H1 (cell line): ENCODE measurements around the gene EPB41L2. TPM values are rescaled to one million over a fixed set of nuclear protein-coding genes. Genes with fewer than 3 reads are reported as not detected.

Experiments
- CTCF ChIA-PET: fragments of 300-600 bp; sonication (Branson Sonifier 250); formaldehyde crosslinking; loops from one replicate; lab custom pipeline; 2021; ENCODE audit not compliant: partially characterized antibody; lab: Charles Lee
- POLR2A ChIA-PET: fragments of 300-600 bp; sonication (Branson Sonifier 250); formaldehyde crosslinking; loops from one replicate; lab custom pipeline; 2021; ENCODE audit warnings: inconsistent platforms; ENCODE audit not compliant: partially characterized antibody; lab: Charles Lee
- DNase-seq, 2 experiments: peaks; one replicate each; pipeline versions ENCODE4 v3.0.0 to v3.0.0-alpha.2; 2010 to 2022; ENCODE audit warnings: low spot score in 2 of 2, low read depth in 1 of 2, mixed read lengths in 1 of 2
- FAIRE-seq: peaks from 2 replicates; lab custom pipeline; 2011; peaks lifted over from hg19 to GRCh38; lab: Jason Lieb, UNC
- H2AFZ ChIP-seq: 2 replicates; pipeline ENCODE4 v1.8.1; 2012; ENCODE audit warnings: low read length, inconsistent platforms
- H2AK5ac ChIP-seq: 2 replicates; pipeline ENCODE4 v1.6.1; 2013; ENCODE audit warnings: low read depth, low read length
- H2BK120ac ChIP-seq: replicated peaks from 2 replicates; pipeline ENCODE3; 2013; ENCODE audit warnings: low read depth, low read length, inconsistent platforms
- H2BK12ac ChIP-seq: 2 replicates; pipeline ENCODE4 v1.6.1; 2013; ENCODE audit warnings: low read depth, low read length
- H2BK15ac ChIP-seq: 2 replicates; pipeline ENCODE4 v1.6.1; 2013; ENCODE audit warnings: low read length
- H2BK20ac ChIP-seq: 2 replicates; pipeline ENCODE4 v1.6.1; 2013; ENCODE audit warnings: low read length
- H2BK5ac ChIP-seq: 2 replicates; pipeline ENCODE4 v1.6.1; 2013; ENCODE audit warnings: low read depth, low read length
- H3K14ac ChIP-seq: 2 replicates; pipeline ENCODE4 v1.6.1; 2013; ENCODE audit warnings: inconsistent platforms; ENCODE audit not compliant: insufficient read length
- H3K18ac ChIP-seq: 2 replicates; pipeline ENCODE4 v1.6.1; 2013; ENCODE audit warnings: low read length; ENCODE audit errors: extremely low read depth
- H3K23ac ChIP-seq: 2 replicates; pipeline ENCODE4 v1.6.1; 2013; ENCODE audit warnings: inconsistent platforms; ENCODE audit not compliant: insufficient read length
- H3K23me2 ChIP-seq: 2 replicates; pipeline ENCODE4 v1.6.1; 2013; ENCODE audit warnings: low read depth, low read length
- H3K27ac ChIP-seq: 2 replicates; pipeline ENCODE4 v1.6.1; 2011; ENCODE audit warnings: low read depth, low read length, inconsistent platforms
- H3K27me3 ChIP-seq, 4 experiments: replicated peaks in 1 of 4; 1 replicate in 1 of 4; 2 replicates in 3 of 4; pipeline versions ENCODE4 v1.6.1 to v1.8.1; 2011 to 2013; ENCODE audit warnings: low read length in 3 of 4, mild to moderate bottlenecking in 3 of 4, inconsistent platforms in 2 of 4, mixed read lengths in 2 of 4, moderate library complexity in 1 of 4; ENCODE audit not compliant: control insufficient read depth in 3 of 4, insufficient read depth in 3 of 4; ENCODE audit errors: extremely low read depth in 1 of 4
- H3K36me3 ChIP-seq, 4 experiments: 2 replicates each; pipeline versions ENCODE4 v1.6.1 to v1.8.1; 2011 to 2013; ENCODE audit warnings: mild to moderate bottlenecking in 4 of 4, low read length in 3 of 4, moderate library complexity in 2 of 4, control low read depth in 1 of 4, inconsistent platforms in 1 of 4; ENCODE audit not compliant: insufficient read depth in 4 of 4, control insufficient read depth in 2 of 4
- H3K4ac ChIP-seq: replicated peaks from 2 replicates; pipeline ENCODE3; 2013; ENCODE audit warnings: low read length, low read depth, mixed read lengths, inconsistent platforms; ENCODE audit not compliant: insufficient read length
- H3K4me1 ChIP-seq, 4 experiments: replicated peaks in 1 of 4; 1 replicate in 1 of 4; 2 replicates in 3 of 4; pipeline versions ENCODE4 v1.6.1 to v1.8.1; 2011 to 2013; ENCODE audit warnings: low read length in 3 of 4, inconsistent platforms in 2 of 4, mixed read lengths in 1 of 4; ENCODE audit not compliant: insufficient read depth in 4 of 4, control insufficient read depth in 3 of 4
- H3K4me2 ChIP-seq, 2 experiments: 2 replicates each; pipeline versions ENCODE4 v1.6.1 to v1.8.1; 2011 to 2013; ENCODE audit warnings: low read depth in 2 of 2, low read length in 2 of 2, control low read depth in 1 of 2, inconsistent platforms in 1 of 2, mild to moderate bottlenecking in 1 of 2; ENCODE audit not compliant: insufficient read depth in 1 of 2
- H3K4me3 ChIP-seq, 4 experiments: fragments of 200-600, 300-600 bp in 1 of 4; sonication (generic), shearing (Covaris generic), sonication (Bioruptor Twin) in 1 of 4; 2 replicates each; pipeline versions ENCODE4 v1.5.1 to v1.8.1; 2011 to 2016; ENCODE audit warnings: low read length in 4 of 4, low read depth in 3 of 4, control low read depth in 2 of 4, inconsistent platforms in 2 of 4, mild to moderate bottlenecking in 2 of 4, mixed read lengths in 1 of 4, moderate library complexity in 1 of 4; ENCODE audit not compliant: insufficient read depth in 2 of 4; ENCODE audit errors: extremely low read depth in 1 of 4
- H3K56ac ChIP-seq: replicated peaks from 2 replicates; pipeline ENCODE3; 2013; ENCODE audit warnings: low read depth, mild to moderate bottlenecking, mixed read lengths, low read length, inconsistent platforms; ENCODE audit not compliant: insufficient read length
- H3K79me1 ChIP-seq: 2 replicates; pipeline ENCODE4 v1.6.1; 2013; ENCODE audit warnings: low read depth, low read length, control low read depth
- H3K79me2 ChIP-seq, 2 experiments: 2 replicates each; pipeline versions ENCODE4 v1.6.1 to v1.8.1; 2012 to 2013; ENCODE audit warnings: low read length in 2 of 2, mild to moderate bottlenecking in 2 of 2, inconsistent platforms in 1 of 2; ENCODE audit not compliant: insufficient read depth in 2 of 2, control insufficient read depth in 1 of 2
- H3K9ac ChIP-seq, 4 experiments: replicated peaks in 1 of 4; 1 replicate in 1 of 4; 2 replicates in 3 of 4; pipeline versions ENCODE4 v1.6.1 to v1.8.1; 2011 to 2013; ENCODE audit warnings: low read depth in 3 of 4, low read length in 3 of 4, control low read depth in 2 of 4, mild to moderate bottlenecking in 2 of 4, moderate library complexity in 2 of 4, inconsistent platforms in 1 of 4; ENCODE audit errors: extremely low read depth in 1 of 4
- H3K9me3 ChIP-seq, 2 experiments: 2 replicates each; pipeline versions ENCODE4 v1.6.1 to v1.8.1; 2012 to 2013; ENCODE audit warnings: mild to moderate bottlenecking in 2 of 2, moderate library complexity in 2 of 2, control low read depth in 1 of 2, inconsistent platforms in 1 of 2, low read depth in 1 of 2, low read length in 1 of 2, mixed read lengths in 1 of 2; ENCODE audit not compliant: insufficient read depth in 2 of 2
- H4K20me1 ChIP-seq, 2 experiments: replicated peaks in 1 of 2; 2 replicates each; pipeline versions ENCODE3 to v1.8.1; 2011 to 2013; ENCODE audit warnings: inconsistent platforms in 2 of 2, low read length in 2 of 2, mild to moderate bottlenecking in 1 of 2; ENCODE audit not compliant: insufficient read depth in 2 of 2, control insufficient read depth in 1 of 2
- H4K5ac ChIP-seq: 2 replicates; pipeline ENCODE4 v1.6.1; 2013; ENCODE audit warnings: low read length, low read depth, mixed read lengths, inconsistent platforms; ENCODE audit not compliant: insufficient read length
- H4K8ac ChIP-seq: 2 replicates; pipeline ENCODE4 v1.8.0; 2013; ENCODE audit warnings: mild to moderate bottlenecking, moderate library complexity, low read length, inconsistent platforms; ENCODE audit not compliant: insufficient read depth; ENCODE audit errors: extremely low read depth
- H4K91ac ChIP-seq: replicated peaks from 2 replicates; pipeline ENCODE3; 2013; ENCODE audit warnings: low read length, mixed read lengths, inconsistent platforms; ENCODE audit not compliant: insufficient read length
- CHD1 ChIP-seq: IDR thresholded peaks from 2 replicates; pipeline ENCODE4 v1.6.1; 2012; ENCODE audit warnings: low read depth, low read length, improper control_type of control experiment
- CTCF ChIP-seq, 3 experiments: IDR thresholded peaks; 1 replicate in 2 of 3; 2 replicates in 1 of 3; pipeline versions ENCODE4 v1.5.1 to v1.6.1; 2011; ENCODE audit warnings: low read length in 3 of 3, mild to moderate bottlenecking in 3 of 3, inconsistent platforms in 2 of 3, low read depth in 1 of 3, moderate library complexity in 1 of 3; ENCODE audit not compliant: insufficient read depth in 1 of 3; ENCODE audit errors: control extremely low read depth in 1 of 3
- EGR1 ChIP-seq: IDR thresholded peaks from 2 replicates; pipeline ENCODE4 v1.6.1; 2011; ENCODE audit warnings: low read depth, low read length, borderline replicate concordance
- FOSL1 ChIP-seq: IDR thresholded peaks from 2 replicates; pipeline ENCODE4 v1.6.1; 2011; ENCODE audit warnings: mild to moderate bottlenecking, low read depth, low read length, moderate library complexity; ENCODE audit not compliant: insufficient read depth
- KDM5A ChIP-seq: fragments of 200-600 bp; IDR thresholded peaks from 2 replicates; pipeline ENCODE4 v1.7.1; 2012; ENCODE audit warnings: mild to moderate bottlenecking, low read length, inconsistent platforms, mixed read lengths
- MAFK ChIP-seq: IDR thresholded peaks from 2 replicates; pipeline ENCODE4 v1.6.1; 2012; ENCODE audit warnings: low read depth, mild to moderate bottlenecking, improper control_type of control experiment, low read length
- RNF2 ChIP-seq: fragments of 200-900, 300-1000 bp; sonication (generic); IDR thresholded peaks from 2 replicates; pipeline ENCODE4 v1.7.1; 2016; ENCODE audit warnings: borderline replicate concordance, low read depth, mild to moderate bottlenecking, antibody characterized with exemption, low read length; ENCODE audit not compliant: poor library complexity, severe bottlenecking; ENCODE audit errors: missing control alignments
- SP1 ChIP-seq: IDR thresholded peaks from 2 replicates; pipeline ENCODE4 v1.6.1; 2011; ENCODE audit warnings: low read depth, low read length
- SP4 ChIP-seq: IDR thresholded peaks from 2 replicates; pipeline ENCODE4 v1.6.1; 2012; ENCODE audit warnings: low read length, inconsistent platforms
- TAF7 ChIP-seq: optimal IDR thresholded peaks from 2 replicates; pipeline ENCODE3; 2011; ENCODE audit warnings: low read depth, mild to moderate bottlenecking, inconsistent platforms, low read length, moderate library complexity, borderline replicate concordance
- TBP ChIP-seq: IDR thresholded peaks from 2 replicates; pipeline ENCODE4 v1.6.1; 2011; ENCODE audit warnings: low read depth, low read length, improper control_type of control experiment
- WGBS, 2 experiments: shearing (Covaris generic) in 1 of 2; methylation state at CpG; one replicate each; pipeline versions ENCODE4 v1.1.6 to v1.1.7; 2013 to 2015; ENCODE audit warnings: low lambda C conversion rate in 2 of 2, mixed read lengths in 2 of 2, inconsistent platforms in 1 of 2, low coverage in 1 of 2, missing lambda C conversion rate in 1 of 2; ENCODE audit not compliant: insufficient replicate concordance in 2 of 2, insufficient coverage in 1 of 2, insufficient read length in 1 of 2; ENCODE audit errors: extremely low coverage in 1 of 2, missing lambda C conversion rate in 1 of 2; 5-methylcytosine and 5-hydroxymethylcytosine counted together
- polyA plus RNA-seq, 7 experiments: library from polyadenylated mRNA; depleted of rRNA in 3 of 7; stranded (reverse) in 5 of 7; unstranded in 2 of 7; fragments of >200 nt in 5 of 7; fragments of 200-250 nt in 2 of 7; gene quantifications; 1 replicate in 5 of 7; 2 replicates in 1 of 7; 4 replicates in 1 of 7; pipeline versions ENCODE4 v1.2.1 to v1.2.3, GENCODE V29; 2011 to 2013; ENCODE audit warnings: missing spikeins in 2 of 7, mixed read lengths in 2 of 7
- total RNA-seq: library from RNA; stranded (reverse); fragmentation: NEBNext Ultra II Directional; extraction: Animal tissue kit (Norgen Biotek cat#: 25700); gene quantifications from 2 replicates; pipeline ENCODE4 v1.2.1, GENCODE V29; 2021

The EPB41L2 gene
- total and polyA plus RNA-seq, 2 of the 8 experiments (the other 6 are each of a cell fraction or from before 2014, with no cell fraction given), result 22.5 to 123 TPM

GRCh38 chr6:131000544-131000943 lies 62.5 kb downstream of the EPB41L2 start:
- Histone ChIP-seq H3K4ac (no peak overlapping the region), H3K9ac (no peak overlapping the region), H3K9me3 (no peaks in the 10 kb centered on the region), H4K5ac (no peak overlapping the region), H3K14ac (no peak overlapping the region), H3K23ac (no peak overlapping the region), H4K91ac (no peak overlapping the region), H3K56ac (no peak overlapping the region), H4K20me1 (no peaks in the 10 kb centered on the region), H3K79me2 (peaks cover 0 to 68% of the 10 kb centered on the region in 2 experiments; a peak in 3 of 4 replicates), H2BK20ac (no peak overlapping the region), H3K4me3 (no peak overlapping the region), H3K27ac (no peak overlapping the region), H2BK15ac (no peak overlapping the region), H3K36me3 (no peaks in the 10 kb centered on the region), H2BK12ac (no peak overlapping the region), H3K27me3 (no peaks in the 10 kb centered on the region), H4K8ac (no peak overlapping the region), H3K79me1 (peaks cover 4% of the 10 kb centered on the region), H3K18ac (no peak overlapping the region), H2BK5ac (no peak overlapping the region), H2AK5ac (no peak overlapping the region), H2AFZ (no peak overlapping the region), H2BK120ac (no peak overlapping the region)
- DNase-seq, result no peak
- 90% methylated on average over 6 of the region's 6 CpGs; no CpG with 5 or more reads in 1 of the 2 experiments for WGBS, 2 experiments
- POLR2A ChIA-PET, result interaction anchor here (0.6 to 1.3 kb wide), 3 partner anchors 33 to 1174 kb away, joined by 3 read pairs; no protein-coding TSS in a partner anchor
- CTCF ChIA-PET, result interaction anchor here (1.5 kb wide), 1 partner anchor 62 kb away, joined by 4 read pairs; the partner anchor contains the start of gene EPB41L2
- TF ChIP-seq FOSL1 (no peak), SP4 (no peak), RNF2 (no peak), TAF7 (no peak), TBP (no peak), KDM5A (no peak), EGR1 (no peak), CHD1 (no peak), SP1 (no peak), CTCF (IDR thresholded peaks at IDR 0.05; ENCODE audit: control extremely low read depth in 1 of 3, insufficient read depth in 1 of 3, low read depth in 1 of 3, low read length in 3 of 3) (no peak), MAFK (no peak)
- TF ChIP-seq, all 59 proteins: peak for 0
- no peak for FAIRE-seq
- peaks cover 7 to 17% (median 10%) of the 10 kb centered on the region in 4 experiments; a peak in 6 of 7 replicates for H3K4me1 ChIP-seq
- no peaks in the 10 kb centered on the region for H3K23me2 ChIP-seq
- no peak overlapping the region for H3K4me2 ChIP-seq
